ENCODE measurements around the gene NRSN1. TPM values are rescaled to one million over a fixed set of nuclear protein-coding genes. Genes with fewer than 3 reads are reported as not detected.
A peak's percentile ranks its signal among the peaks of the same experiment; 100 is the strongest.

The NRSN1 gene
- total RNA-seq, 1 donor from 2014 or later: not detected

- Histone ChIP-seq H3K27me3 (no peaks in the 10 kb centered on the region), H3K9me3 (no peaks in the 10 kb centered on the region), H3K27ac (no peak overlapping the region), H3K36me3 (no peaks in the 10 kb centered on the region), H3K4me1 (no peaks in the 10 kb centered on the region), H3K4me3 (no peak overlapping the region)
- intact Hi-C loops (cut with DNase I): no loop called here
- DNase-seq: no peak
- TF ChIP-seq CTCF (IDR thresholded peaks at IDR 0.05): no peak
- ATAC-seq: no peak
Measured at GRCh38 chr6:24193364-24193763, 67.3 kb downstream of the NRSN1 start.

- intact Hi-C loops (cut with DNase I): no loop called here
- no peaks in the 10 kb centered on the region for H3K36me3 ChIP-seq
- H3K4me1 ChIP-seq: no peaks in the 10 kb centered on the region
- H3K9me3 ChIP-seq: no peaks in the 10 kb centered on the region
- peak; percentile 64 for ATAC-seq
- no peaks in the 10 kb centered on the region for H3K27me3 ChIP-seq
- no peak for DNase-seq
- no peak for TF ChIP-seq CTCF (IDR thresholded peaks at IDR 0.05)
- no peak overlapping the region for H3K4me3 ChIP-seq
- no peak overlapping the region for H3K27ac ChIP-seq
Measured at GRCh38 chr6:24194978-24195700, 69.1 kb downstream of the NRSN1 start.

DNA sequence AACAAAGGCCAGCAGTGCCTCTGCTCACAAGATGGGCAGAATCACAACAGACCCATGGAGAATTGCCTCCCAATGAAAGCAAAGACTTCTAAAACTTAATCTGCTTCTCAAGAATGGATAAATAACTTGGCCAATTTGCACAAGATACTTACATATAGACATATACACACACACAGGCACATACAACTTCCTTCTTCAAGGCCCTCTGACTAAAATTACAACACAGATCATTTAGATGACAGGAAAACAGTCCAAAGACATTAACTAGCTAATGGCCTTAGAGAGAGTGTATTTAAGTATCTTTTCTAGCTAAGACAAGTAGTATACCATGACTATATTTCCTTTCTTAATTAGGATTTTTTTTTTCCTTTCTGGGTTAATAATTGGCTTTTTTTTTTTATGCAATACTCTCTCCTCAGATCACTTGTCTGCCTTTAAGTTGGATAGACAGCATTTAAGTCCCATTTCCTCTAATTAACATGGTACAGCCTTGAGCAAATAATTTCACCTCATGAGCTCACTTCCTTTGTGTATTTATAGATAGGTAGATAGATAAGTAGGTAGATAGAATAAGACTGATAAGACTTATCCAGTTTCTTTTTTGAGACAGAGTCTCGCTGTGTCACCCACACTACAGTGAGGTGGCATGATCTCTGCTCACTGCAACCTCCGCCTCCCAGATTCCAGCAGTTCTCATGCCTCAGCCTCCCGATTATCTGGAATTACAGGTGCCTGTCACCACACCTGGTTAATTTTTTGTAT lies 70.0 kb downstream of the NRSN1 start:
- DNase-seq (no peak), ATAC-seq (peak; percentile 49)
- Histone ChIP-seq H3K4me3 (no peak overlapping the region), H3K27ac (no peak overlapping the region), H3K9me3 (no peaks in the 10 kb centered on the region), H3K27me3 (no peaks in the 10 kb centered on the region), H3K36me3 (no peaks in the 10 kb centered on the region), H3K4me1 (no peaks in the 10 kb centered on the region)
- TF ChIP-seq CTCF (IDR thresholded peaks at IDR 0.05): no peak
- intact Hi-C loops (cut with DNase I): no loop called here

Other genes starting within 250 kb of the NRSN1 start
- 5.3 TPM for gene DCDC2, start 231.8 kb downstream of the NRSN1 start, total RNA-seq